ENCODE data around the gene FADS1.

Gene FADS1

DNA sequence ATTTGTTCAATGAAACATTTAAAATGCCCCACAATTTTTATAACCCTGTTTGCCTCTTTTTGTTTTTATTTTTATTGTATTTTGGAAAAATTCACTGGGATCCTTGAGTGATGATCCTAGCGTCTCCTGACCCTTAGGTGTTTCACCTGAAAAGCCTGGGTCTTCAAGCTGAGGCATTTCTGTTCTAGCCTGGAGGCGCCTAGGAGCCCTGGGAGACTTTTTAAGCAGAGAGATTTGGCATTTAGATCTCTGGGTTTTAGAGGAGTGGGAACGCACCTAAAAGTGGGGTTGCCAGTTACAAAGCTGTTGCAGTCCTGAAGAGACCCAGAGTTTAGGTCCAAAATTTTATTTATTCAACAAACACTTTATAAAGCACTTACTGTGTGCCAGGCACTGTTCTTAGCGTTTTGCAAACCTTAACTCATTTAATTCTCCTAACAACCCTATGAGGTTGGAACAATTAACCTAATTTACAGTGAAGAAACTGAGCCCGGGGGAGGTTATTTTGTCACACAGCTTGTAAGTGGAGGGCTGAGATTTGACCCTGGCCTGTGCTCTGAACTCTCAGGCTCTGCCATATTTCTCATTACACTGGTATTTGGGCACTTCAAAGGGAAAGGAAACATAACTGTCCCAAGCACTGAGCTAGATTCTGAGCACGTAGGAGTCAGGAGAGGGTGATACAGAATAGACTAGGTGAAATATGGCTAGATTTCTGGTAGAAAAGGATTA lies 834 bp upstream of the FADS1 start:
- FAIRE-seq, result no peak

DNA sequence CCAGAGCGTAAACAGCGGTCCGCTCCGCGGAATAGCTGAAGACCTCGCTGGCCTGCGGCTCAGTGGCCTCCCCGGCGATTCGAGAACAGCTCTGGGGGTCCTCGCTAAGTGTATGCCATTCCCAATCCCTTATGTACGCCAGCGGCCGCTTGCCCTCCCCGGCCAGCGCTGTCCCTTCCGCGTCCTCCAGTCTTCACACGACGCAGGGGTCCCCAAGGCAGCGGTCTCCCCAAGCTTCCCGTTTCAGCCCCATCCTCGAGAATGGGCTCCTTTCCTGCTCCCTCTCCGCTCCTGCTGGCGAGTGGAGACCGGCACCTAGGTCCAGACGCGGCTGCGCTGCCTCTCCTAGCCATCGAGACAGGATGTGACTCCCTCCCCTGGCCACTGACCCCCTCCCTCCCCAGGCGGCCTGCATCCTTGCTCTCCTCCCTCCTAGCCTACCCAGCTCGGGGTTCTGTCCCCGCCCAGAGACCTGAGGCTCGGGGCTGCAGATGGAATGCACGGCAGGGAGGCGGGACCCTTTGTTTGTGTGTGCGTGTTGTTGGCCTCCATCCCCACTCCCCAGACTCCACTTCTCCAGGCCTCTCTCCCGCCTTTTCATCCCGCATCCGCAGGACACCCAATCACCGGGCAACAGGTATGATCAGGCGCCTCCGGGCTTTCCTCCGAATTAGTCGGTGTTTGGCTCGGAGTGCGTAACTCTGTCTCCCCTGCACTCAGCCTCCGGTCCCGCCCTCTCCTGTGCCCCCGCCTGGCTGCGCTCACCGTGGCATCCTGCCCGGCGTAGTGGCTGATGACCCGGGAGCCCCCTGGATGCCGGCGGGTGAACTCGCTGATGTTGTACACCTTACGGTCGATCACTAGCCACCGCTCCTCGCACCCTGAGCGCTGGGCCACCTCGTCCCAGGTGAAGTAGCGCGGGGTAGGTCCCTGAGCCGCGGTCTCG lies 740 bp downstream of the FADS1 start:
- no peak for FAIRE-seq

DNA sequence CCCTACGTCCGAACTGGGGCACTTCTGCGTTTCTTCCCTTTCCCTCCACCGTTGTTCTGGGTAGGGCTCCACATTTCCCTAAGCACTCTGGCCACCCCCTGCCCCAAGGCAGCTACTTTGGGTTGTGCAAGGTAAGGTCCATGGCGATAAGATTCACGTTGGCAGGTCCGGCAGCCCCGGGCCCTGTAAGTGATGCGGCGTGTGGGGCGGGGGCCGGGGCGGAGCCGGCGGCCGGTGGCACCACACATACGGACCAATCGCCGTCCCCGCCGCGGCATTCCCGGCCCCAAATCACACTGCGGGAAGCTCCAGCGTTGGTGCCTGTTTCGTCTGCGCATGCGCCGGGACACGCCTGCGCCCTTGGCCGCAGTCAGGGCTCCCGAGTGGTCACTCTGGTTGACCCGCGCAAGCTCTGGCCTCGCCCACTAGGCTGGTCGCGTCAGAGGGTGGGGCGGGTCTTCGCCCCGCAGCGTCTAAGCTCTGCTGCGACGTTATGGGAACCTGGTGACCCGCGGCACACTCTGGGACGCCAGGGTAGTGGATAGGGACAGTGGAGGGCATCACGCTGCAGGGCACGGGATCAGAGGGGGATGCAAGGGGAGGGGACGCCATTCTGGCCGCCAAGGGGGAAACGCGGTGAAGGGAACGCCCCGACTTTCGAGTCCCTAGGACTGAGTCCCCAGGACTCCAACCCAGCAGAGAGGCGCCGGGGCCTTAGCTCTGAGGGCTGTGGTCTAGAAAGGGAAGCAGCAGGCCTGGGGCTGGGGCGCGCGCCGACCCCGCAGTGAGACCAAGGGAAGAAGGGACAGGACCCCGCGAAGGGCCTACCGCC lies 1.6 kb downstream of the FADS1 start:
- FAIRE-seq, result peak; percentile 90

DNA sequence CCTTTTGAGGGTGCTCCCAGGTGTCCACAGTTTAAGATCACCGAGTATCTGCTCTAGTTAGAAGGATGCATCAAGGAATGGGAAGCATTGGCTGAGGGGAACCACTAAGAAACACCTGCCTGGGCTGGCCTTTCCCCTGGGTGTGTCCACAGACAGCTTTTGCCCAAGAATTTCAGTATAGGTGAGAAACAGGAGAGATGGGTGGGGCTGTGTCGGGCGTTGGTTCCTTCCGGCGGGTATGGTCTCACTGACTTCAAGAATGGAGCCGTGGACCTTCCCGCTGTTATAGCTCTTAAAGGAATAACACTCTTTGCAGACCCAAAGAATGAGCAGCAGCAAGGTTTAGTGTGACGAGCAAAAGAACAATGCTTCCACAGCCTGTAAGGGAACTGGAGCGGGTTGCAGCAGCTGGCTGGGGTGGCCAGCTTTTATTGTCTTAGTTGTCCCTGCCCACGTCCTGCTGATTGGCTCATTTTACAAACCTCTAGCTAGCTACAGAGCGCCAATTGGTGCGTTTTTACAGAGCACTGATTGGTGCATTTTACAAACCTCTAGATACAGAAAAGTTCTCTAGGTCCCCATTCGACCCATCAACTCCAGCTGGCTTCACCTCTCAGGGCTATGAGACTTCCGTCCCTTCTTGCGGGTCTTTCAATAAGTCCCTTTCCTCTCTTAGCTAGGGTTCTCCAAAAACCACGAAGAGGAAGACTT lies 2.4 kb downstream of the FADS1 start:
- FAIRE-seq, result no peak

DNA sequence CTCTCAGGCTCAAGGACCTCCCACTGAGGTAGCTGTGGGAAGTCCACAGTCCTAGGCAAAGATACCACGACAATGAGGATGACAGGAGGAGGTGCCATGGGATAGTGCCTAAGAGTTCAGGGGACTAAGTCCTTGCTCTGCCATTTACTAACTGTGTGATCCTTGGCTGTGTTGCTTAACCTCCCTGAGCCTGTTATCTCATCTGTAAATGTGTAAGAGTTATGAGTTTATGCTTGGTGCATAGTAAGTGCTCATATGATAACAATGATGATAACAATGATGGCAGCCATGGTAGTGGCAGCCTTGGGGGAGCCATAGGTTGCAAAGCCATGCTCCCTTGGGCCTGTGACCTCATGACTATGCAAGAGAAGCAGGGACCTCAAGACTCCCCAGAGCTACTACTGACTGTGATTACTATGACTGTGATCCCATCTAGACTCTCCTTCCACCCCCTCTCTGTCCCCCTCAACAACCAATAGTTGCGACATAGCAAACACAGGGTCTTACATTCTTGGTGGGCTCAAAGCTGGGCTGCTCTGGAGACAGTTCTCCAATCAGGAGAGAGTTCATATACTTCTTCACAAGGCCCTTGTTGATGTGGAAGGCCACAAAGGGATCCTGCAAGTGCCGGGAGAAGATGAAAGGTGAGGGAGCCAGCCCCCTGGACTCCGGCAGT lies 3.9 kb downstream of the FADS1 start:
- no peak for FAIRE-seq

DNA sequence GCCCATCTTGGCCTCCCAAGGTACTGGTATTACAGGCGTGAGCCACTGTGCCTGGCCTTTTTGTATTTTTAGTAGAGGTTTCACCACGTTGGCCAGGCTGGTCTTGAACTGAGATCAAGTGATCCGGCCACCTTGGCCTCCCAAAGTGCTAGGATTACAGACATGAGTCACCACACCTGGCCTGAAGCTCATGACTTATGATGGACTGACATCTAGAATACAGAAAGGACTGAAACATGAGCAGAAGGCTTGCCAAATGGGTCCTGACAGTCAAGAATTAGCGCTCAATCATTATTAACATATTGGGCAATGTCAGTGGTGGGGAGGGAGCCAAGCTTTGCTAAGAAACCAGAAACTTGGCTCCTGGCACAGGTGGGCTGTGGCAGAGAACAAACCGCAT lies 5.0 kb downstream of the FADS1 start:
- no peak for FAIRE-seq

DNA sequence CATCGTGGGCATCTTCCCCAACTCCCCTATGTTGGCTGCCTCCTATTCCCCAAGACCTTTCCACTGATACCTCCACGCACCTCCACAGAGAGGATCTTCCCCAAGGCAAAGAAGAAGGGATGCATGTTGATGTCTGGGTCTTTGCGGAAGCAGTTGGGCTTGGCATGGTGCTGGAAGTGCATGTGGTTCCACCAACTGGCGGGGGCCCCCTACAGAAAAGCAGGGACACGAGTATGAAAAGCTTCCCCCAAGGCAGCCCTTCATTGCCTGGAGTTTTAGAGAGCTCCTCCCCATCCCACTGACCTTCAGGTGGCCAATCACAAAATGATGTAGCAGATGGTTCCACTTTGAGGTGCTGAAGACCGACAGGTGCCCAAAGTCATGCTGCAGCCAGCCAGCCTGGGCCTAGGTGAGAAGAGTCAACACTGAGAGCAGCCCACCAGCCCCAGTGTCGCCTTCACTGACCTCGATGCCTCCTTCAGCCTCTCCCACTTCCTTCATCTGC lies 6.1 kb downstream of the FADS1 start:
- no peak for FAIRE-seq

DNA sequence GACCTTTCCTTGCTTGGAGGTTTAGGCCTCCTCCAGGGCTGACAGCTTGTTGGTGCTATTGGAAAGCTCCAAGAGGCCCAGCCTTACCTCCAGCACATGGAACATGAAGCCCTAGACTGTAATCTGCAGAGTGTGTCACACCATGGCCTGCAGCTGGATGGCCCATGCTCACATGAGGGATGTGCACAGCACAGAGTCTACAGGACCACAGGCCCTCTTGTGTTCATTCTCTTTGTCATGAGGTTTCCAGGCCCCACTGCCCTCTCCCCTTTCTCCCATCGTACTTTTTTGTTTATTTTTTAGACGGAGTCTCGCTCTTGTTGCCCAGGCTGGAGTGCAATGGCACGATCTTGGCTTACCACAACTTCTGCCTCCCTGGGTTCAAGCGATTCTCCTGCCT lies 10.0 kb downstream of the FADS1 start:
- FAIRE-seq, result no peak

DNA sequence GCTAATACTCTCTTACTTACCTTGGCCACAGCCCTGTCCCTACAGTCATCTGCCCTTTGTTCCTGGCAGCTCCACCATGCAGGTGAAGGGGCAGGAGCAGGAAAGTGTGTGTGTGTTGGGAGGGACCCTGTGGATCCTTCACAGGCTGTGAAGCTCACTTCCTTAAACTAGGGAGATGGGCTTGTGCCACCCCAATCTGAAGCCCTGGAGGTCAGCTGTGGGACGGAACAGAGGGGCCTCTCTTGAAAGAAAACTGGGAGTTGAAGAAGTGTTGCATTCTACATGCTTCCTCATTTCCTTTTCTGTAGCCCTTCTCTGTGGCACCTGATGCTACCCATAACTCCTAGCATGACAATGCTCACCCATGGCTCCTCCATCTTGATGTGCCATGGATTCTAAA lies 11.7 kb downstream of the FADS1 start:
- FAIRE-seq, result no peak

DNA sequence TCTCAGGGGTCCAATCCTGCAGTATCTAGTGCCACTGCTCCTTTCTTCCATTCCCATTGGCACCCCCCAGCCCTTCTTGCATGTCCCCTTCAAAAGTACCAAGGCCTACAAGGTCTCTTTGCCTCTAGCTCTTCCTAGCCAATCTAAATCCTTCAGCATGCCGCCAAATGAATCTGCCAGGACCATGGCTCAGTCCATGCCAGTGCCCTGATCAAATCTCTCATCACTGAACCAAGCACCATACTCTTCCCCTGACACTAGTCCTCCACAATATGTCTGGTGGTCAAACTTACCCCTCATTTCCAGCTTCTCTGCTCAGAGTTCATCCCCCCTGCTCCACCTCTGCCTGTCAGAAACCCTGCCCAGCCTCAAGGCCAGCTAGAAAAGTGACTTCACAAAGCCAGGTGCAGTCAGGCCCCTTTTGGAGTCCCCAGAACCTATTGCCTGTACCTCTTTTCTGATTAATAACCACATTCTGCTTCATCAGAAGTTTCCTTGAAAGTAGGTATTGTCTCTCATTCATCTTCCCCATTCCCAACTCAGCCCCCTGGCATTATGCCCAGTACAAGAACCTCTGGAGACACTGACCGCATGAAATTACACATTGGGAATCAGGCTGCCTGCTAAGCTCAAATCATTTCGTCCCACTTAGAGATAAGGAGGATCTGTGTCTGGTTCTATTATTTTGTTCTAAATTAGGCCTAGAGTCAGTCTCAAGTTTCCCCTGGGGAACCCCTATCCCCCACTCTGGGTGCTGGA lies 12.7 kb downstream of the FADS1 start:
- no peak for FAIRE-seq

DNA sequence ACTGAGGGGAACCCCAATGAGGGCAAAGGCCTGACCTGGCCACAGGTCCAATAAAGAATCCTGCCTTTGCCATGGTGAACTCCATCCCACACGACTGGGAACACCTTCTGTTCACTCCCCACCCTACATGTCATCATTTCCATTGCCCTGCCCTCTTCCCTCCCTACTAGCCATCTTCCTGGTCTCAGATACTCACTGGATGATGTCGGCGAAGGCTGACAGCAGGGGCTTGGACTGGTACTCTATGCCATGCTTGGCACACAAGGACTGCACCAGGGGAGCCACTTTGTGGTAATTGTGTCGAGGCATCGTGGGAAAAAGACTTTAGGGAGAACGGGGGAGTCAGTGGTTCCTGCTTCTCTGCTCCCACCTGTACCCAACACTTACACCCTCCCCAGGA lies 14.2 kb downstream of the FADS1 start:
- FAIRE-seq, result no peak

DNA sequence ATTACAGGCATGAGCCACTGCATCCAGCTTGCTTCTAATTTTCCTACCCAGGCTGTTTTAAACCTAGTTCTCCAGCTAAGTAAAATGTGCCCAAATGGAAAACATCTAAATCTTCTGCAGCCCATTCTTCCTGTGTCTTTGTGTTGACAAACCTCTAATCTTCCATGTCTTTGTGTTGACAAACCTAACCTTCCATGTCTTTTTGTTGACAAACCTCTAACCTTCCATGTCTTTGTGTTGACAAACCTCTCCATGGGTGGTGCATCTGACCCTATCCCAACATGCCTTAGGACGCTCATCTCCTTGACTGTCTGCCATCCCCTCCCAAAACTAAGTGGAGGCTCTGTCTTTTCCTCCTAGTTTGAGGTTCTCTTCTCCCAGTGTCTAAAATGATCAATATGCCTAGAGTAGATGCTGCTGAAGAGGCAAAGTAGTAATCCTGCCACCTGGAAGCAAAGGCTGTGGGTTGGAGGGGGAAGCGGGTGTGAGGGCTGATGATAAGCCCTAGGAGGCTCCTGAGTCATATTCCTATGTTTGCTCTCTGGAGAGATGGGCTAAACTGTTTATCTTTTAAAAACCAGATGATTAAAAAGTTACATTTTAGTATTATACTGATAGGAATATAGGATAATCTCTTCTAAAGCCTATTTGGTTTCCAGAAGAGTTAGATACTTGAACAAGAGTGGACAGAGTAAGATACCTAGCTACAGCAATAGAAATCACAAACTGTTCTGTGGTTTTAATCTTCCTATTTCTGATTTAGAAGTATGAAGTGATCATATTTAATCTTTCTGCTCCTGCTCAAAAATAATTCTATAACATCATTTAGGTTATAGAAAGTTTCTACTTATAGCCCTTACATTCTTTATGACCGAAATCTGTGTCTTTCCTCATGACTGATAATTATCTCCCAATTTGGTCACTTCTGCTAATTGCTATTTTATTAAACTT lies 16.2 kb downstream of the FADS1 start:
- FAIRE-seq, result no peak

DNA sequence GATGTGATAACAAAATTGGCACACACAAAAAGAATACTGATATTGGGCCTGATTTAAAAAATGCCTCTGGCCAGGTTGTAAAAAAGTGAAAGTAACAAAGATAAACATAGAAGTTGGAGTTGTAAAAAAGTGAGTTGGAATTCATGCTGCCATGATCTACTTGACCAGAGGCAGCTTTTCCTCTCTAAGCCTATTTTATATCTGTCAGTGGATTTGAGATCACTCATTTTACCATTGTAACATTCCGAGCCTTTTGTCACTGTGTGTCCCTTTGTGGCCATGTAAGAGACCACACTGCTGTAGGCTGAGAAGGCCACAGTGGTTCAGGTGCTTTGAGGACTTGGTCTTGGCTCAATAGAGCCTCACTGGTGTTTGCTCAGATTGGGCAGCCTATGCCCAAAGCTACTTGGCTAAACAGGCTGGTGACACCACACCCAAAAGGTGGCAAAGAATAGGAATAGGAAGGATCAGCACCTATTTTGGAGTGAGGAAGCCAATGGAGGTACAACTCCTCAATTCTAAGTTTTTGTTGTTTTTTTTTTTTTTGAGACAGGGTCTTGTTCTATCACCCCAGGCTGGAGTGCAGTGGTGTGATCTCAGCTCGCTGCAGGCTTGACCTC lies 17.0 kb downstream of the FADS1 start:
- no peak for FAIRE-seq

DNA sequence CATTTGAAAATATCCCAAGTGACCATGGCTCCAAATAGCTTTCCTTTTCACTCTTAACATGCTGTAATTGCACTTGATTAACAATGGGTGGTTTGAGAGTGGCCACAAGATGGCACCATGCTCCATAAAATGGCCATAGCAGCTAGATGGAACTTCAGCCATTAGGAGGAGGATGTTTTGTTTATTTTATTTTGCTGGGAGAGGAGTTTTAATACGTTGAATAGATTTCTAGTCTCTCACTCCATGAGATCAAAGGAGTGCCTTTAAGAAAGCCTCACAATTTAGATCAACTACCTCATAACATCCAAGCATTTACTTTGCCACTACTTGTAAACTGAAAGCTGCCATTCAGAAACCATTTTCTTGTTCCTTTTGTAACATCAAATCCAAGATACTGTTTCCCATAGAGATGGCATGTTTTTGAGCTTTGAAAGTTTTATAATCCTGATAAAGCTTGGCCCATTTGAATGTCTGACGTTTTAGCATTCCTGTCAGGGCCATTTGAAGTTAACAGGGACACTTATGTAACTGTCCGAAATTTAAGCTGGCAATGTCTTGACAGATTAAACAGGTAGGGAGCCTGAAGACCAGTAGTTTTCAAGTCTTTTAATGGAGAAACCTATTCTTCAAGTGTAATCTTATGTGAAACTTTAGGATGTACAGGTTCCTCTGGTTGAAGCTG lies 19.4 kb downstream of the FADS1 start:
- peak; percentile 89 for FAIRE-seq

DNA sequence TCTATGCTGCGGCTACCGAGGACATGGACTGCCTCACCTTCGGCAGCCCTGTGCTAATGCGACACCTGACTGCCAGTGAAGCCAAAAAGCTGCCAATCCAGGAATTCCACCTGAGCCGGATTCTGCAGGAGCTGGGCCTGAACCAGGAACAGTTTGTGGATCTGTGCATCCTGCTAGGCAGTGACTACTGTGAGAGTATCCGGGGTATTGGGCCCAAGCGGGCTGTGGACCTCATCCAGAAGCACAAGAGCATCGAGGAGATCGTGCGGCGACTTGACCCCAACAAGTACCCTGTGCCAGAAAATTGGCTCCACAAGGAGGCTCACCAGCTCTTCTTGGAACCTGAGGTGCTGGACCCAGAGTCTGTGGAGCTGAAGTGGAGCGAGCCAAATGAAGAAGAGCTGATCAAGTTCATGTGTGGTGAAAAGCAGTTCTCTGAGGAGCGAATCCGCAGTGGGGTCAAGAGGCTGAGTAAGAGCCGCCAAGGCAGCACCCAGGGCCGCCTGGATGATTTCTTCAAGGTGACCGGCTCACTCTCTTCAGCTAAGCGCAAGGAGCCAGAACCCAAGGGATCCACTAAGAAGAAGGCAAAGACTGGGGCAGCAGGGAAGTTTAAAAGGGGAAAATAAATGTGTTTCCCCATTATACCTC lies 20.8 kb downstream of the FADS1 start:
- no peak for FAIRE-seq

DNA sequence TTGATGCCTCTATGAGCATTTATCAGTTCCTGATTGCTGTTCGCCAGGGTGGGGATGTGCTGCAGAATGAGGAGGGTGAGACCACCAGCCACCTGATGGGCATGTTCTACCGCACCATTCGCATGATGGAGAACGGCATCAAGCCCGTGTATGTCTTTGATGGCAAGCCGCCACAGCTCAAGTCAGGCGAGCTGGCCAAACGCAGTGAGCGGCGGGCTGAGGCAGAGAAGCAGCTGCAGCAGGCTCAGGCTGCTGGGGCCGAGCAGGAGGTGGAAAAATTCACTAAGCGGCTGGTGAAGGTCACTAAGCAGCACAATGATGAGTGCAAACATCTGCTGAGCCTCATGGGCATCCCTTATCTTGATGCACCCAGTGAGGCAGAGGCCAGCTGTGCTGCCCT lies 21.3 kb downstream of the FADS1 start:
- no peak for FAIRE-seq

DNA sequence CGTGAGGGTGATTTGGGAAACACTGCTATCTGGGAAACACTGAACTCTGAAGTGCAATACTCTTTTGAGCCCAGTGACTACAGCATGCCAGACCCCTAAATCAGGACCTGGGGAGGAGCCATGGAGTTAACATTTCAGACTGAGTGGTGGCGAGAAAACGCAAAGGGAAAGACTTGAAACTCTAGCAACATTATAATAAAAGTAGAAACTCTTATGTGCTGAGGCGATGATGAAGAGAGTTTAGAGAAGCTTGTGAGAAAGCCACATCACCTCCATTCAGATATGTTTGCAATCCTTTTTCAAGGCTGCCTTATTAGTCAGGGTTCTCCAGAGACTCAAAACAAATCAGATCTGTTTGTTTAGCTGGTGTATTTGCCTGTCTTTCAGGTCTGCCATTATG lies 22.2 kb downstream of the FADS1 start:
- FAIRE-seq, result no peak

DNA sequence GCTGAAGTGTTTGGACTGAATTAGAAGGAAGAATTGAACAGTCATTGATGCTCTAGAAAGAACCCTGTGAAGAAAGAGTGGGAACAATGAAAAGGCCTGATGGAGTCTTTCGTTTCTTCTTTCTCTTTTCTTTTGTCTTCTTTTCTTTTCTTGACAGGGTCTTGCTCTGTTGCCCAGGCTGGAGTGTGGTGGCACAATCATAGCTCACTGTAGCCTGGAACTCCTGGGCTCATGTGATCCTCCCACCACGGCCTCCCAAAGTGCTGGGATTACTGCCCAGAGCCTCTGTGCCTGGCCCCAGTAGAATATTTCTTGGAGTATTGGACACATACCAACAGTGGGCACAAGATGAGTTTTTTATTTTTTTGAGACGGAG lies 23.0 kb downstream of the FADS1 start:
- no peak for FAIRE-seq
